Left ventricle myocardium superior (tissue), 1 donor: ENCODE measurements around the gene PGS1. TPM values are rescaled to one million over a fixed set of nuclear protein-coding genes. Genes with fewer than 3 reads are reported as not detected.

Source experiments
- ATAC-seq: fragments of 200-7000 bp; cut with Tn5 transposase; one replicate; pipeline ENCODE4 v1.9.1; 2020; ENCODE audit warnings: mild to moderate bottlenecking, moderate library complexity
- DNase-seq: peaks from one replicate; pipeline ENCODE4 v3.0.0-alpha.2; 2020
- intact Hi-C: fragments of 100-400 bp; cut with micrococcal nuclease; formaldehyde crosslinking; loops from one replicate; pipeline ENCODE4 v1.11.0; 2022
- total RNA-seq: library from RNA; stranded (reverse); fragmentation: NEBNext Ultra II Directional; extraction: Animal tissue kit (Norgen Biotek cat#: 25700); gene quantifications from one replicate; pipeline ENCODE4 v1.2.1, GENCODE V29; 2021
- donor health status: DM: no; HTN: yes; CAD: no; lungs with severe emphysema.

Gene PGS1
- total RNA-seq, 1 donor from 2014 or later = 18.3 TPM

DNA sequence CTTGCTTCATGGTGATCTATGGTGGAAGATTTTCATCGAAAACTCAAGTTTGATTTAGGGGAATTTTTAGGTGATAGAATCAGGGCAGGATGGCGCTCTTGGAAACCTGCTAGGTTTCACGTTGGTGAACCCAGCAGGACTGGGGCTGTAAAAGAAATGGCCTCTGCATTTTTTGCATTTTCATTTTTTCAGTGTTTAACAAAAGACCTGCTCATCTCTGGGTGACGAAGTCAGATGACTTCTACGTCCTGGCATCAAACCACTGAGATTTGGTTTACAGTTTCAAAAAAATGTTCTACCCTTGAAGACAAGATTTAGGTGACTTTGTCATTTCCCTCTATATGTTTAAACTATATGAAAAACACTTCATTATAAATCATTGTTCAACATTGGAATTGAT is 1.9 kb downstream of the PGS1 start:
- DNase-seq = no peak

DNA sequence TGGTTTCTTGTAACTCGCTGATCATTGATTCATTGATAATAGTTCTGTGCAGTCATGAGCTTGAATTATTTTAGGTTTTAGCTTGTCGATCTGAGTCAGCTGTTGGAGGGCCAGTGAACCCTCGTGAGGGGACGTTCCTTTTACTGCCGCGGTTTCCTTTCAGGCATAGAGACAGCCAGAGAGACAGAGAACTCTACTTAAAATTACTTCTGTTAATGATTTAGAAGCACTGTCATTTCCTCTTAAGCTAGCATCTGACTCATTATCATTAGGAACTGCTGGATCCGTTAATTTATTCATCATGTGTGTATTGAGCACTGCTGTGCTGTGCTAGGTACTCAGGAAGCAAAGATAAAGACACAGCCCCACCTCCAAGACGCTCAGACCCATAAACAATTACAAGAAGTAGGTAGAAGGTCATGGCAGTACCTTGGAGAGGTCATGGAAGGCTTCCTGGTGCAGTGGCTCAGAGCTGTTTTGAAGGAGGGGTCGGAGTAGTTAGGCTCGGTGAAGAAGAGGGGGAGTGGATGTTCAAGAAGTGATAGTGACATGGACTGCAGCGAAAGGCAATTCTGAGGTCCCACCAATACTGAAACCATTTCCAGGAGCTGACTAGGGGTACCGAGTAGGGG is 3.3 kb downstream of the PGS1 start:
- ATAC-seq (peak; percentile 23), DNase-seq (no peak)
- intact Hi-C loops = loop anchor here (5.0 kb wide), 1 partner anchor 36 kb away; no protein-coding TSS in a partner anchor

More for the DNA sequence above, 1.9 kb downstream of the PGS1 start:
- ATAC-seq = no peak
- intact Hi-C loops = loop anchor here (5.0 kb wide), 1 partner anchor 37 kb away; no protein-coding TSS in a partner anchor

DNA sequence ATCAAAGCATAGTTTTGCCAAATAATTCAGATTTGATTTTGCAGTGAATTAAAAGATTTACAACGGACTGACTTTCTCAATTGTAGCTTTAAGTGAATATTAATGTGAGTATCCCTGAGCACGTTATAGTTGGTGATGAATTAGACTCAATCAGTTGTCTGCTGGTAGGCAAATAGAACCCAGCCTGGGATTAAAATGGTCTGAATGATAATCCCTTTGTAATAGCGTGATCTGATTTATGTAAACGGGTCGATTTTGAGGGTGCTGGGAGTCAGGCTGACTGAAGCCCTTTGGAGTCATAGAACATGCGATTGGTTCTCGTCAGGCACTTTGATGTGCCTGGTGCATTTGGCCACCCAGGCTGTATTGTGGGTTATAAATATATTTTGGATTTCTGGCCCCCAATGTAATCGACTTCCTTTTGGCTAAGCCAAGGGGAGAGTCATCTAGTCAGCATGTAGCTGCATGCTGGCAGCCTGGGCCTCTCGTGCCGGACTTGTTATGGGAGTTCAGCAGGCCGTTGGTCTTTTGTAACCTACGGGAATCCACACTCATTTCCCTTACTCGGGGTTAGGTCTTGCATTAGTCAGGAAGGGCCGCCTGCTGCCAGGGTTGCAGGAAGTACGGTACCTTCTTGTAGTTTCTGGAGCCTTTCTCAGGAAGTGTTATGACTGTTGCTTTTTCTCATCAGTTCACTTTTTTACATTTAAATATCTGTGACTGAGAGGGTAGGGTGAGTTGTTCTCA is 5.4 kb downstream of the PGS1 start:
- DNase-seq (peak; percentile 78), ATAC-seq (peak; percentile 54)
- intact Hi-C loops = loop anchor here (5.0 kb wide), 1 partner anchor 33 kb away; no protein-coding TSS in a partner anchor

- intact Hi-C loops = loop anchor here (5.0 kb wide), 1 partner anchor 33 kb away; no protein-coding TSS in a partner anchor
- ATAC-seq = no peak
- peak; percentile 13 for DNase-seq
Observed at GRCh38 chr17:78384479-78385175, 6.2 kb downstream of the PGS1 start.

GRCh38 chr17:78387977-78388941 is 9.8 kb downstream of the PGS1 start:
- intact Hi-C loops = no loop called here
- ATAC-seq = peak; percentile 67
- peak; percentile 61 for DNase-seq

DNA sequence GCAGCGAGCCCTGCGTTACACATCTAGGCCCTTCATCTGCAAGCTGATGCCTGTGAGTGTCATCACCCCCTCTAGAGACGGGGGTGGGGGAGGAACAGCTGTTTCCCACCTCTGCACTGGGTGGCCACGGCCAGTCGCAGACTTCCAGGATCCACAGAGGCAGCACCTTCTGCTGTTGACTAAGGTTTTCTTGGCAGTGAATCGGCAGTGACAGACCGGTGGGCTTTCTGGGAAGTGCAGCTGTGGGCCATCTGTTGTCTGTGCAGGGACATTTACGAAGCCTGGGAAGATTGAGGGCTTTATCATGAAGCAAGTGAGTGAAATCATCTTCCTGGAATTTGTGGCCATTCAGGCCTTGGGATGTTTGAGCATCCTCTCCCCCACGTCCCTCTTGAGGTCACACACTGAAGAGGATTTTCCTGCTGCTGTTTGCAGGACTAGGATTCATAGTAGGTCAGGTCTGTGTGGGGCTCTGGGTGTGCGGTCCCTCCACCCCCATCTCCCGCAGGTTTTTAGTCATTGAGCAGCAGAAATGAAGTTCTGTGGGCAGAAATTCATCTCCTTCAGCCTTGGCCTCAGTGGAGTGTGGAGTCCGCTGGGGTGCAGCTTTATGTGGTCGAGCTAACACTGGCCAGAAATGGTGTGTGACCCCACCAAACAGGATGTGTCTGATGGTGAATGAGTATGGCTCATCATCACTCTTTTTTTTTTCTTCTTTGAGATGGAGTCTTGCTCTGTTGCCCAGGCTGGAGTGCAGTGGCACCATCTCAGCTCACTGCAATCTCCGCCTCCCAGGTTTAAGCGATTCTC is 12.0 kb downstream of the PGS1 start:
- peak; percentile 34 for ATAC-seq
- DNase-seq = peak; percentile 27
- intact Hi-C loops = no loop called here

DNA sequence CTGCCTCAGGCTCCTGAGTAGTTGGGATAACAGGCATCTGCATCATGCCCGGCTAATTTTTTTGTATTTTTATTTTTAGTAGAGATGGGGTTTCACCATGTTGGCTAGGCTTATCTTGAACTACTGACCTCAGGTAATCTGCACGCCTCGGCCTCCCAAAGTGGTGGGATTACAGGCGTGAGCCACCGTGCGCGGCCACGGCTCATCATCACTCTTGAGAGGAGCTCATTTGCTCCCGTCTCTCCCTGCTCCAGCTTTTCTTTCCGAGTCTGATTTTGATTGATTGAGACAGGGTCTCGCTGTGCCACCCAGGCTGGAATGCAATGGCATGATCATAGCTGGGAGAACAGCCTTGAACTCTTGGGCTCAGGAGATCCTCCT is 12.6 kb downstream of the PGS1 start:
- intact Hi-C loops = no loop called here
- ATAC-seq (no peak), DNase-seq (peak; percentile 3)

- intact Hi-C loops = no loop called here
- ATAC-seq (no peak), DNase-seq (no peak)
Observed at GRCh38 chr17:78391843-78392242, 13.4 kb downstream of the PGS1 start.

DNA sequence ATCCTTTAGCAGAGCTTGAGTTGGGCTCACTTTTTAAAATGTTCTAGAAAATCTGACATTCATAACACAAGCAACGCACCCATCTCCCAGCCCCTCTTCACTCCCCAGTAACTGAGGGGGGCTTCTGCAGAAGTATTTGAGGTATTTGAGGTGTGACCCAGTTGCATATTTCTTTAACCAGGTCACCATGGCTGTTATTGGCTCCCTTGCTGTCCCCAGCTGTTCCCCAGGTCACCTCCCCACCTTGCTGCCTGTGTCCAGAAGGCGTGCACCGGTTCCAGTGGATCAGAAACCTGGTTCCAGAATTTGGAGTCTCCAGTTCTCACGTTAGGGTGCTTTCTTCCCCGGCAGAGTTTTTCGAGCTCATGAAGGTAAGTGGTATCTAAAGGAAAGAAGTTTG is 13.8 kb downstream of the PGS1 start:
- ATAC-seq (no peak), DNase-seq (peak; percentile 3)
- intact Hi-C loops = no loop called here

DNA sequence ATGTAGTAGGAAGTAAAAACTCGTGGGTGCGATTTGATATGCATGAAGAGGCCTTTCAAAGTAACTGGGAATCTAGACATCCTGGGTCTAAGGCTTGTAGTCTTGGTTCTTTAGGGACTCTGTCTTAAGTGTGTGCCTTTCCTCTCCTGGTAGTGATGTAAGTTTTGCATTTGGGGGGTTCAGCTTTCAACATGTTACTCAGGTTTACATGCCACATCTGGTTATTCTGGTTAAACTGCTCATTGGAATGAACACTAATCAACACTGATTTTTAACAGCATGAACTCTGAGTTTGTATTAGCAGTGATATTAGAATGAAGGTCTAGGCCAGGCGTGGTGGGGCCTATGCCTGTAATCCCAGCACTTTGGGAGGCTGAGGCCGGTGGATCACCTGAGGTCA is 15.1 kb downstream of the PGS1 start:
- DNase-seq = no peak
- intact Hi-C loops = no loop called here
- no peak for ATAC-seq

DNA sequence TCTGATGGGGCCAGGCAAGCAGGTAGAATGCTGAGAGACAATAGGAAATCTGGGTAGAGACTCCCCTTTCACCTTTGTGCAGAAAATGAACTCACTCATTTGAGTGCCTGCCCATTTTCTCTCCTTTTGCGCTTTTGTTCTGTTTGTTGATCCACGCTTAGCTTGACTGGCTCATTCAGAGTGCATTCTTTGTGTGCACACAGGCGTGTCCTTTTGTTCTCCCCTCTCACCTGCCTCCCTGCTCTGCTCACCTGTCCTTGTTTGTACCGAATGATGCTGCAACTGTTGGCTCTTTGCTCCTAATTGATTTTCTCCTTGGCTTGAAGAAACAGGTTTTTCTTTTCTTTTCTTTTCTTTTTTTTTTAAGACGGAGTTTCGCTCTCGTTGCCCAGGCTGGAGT is 15.8 kb downstream of the PGS1 start:
- intact Hi-C loops = no loop called here
- no peak for ATAC-seq
- no peak for DNase-seq

- ATAC-seq (no peak), DNase-seq (no peak)
- intact Hi-C loops = no loop called here
Observed at GRCh38 chr17:78395155-78395554, 16.7 kb downstream of the PGS1 start.

- DNase-seq (peak; percentile 75), ATAC-seq (peak; percentile 85)
- intact Hi-C loops = no loop called here
Observed at GRCh38 chr17:78396441-78397337, 18.2 kb downstream of the PGS1 start.

- peak; percentile 93 for ATAC-seq
- DNase-seq = peak; percentile 74
- intact Hi-C loops = no loop called here
Observed at GRCh38 chr17:78397681-78398101, 19.2 kb downstream of the PGS1 start.

DNA sequence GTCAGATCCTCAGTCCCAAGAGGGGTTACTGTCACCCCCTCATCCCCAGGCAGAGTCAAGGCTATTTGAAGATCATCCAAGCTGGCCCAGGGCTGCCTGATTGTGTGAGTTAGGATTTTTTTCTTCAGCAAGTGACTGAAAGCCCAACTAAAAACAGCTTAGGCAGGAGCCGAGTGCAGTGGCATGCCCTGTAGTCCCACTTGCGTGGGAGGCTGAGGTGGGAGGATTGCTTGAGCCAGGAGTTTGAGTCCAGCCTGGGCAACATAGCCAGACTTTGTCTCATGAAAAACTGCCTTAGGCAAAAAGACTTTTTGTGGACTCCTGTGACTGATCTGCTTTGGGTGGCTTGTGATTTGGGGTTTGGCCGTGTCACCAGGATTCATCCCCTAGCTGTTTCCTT is 19.9 kb downstream of the PGS1 start:
- ATAC-seq (no peak), DNase-seq (peak; percentile 7)
- intact Hi-C loops = no loop called here

GRCh38 chr17:78399028-78399692 is 20.7 kb downstream of the PGS1 start:
- ATAC-seq (no peak), DNase-seq (peak; percentile 12)
- intact Hi-C loops = no loop called here

DNA sequence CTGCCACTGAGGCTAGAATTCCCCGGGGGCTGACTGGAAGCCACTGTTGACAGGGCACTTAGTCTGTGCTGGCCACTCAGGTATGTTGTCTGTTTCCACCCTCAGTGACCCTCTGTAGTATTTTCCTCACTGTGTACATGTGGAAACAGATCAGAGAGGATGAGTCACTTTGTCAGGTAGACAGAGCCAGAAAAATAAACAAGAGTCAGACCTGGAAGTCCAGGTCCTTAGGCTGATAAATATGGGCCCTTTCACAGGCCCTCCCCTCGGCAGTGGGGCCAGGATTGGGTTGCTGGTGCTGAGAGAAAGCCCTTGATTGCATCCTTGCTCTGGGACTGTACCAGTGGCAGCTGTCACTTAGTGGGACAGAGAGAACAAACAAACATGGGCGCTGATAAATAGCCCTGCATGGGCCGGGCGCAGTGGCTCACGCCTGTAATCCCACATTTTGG is 21.3 kb downstream of the PGS1 start:
- intact Hi-C loops = no loop called here
- DNase-seq (no peak), ATAC-seq (no peak)
